ENCODE measurements around the gene LMX1B. TPM values are rescaled to one million over a fixed set of nuclear protein-coding genes. Genes with fewer than 3 reads are reported as not detected.

LMX1B gene
- total and polyA plus RNA-seq, 7 donors = 0.01 to 0.26 (median 0.08) TPM; not detected in 1

DNA sequence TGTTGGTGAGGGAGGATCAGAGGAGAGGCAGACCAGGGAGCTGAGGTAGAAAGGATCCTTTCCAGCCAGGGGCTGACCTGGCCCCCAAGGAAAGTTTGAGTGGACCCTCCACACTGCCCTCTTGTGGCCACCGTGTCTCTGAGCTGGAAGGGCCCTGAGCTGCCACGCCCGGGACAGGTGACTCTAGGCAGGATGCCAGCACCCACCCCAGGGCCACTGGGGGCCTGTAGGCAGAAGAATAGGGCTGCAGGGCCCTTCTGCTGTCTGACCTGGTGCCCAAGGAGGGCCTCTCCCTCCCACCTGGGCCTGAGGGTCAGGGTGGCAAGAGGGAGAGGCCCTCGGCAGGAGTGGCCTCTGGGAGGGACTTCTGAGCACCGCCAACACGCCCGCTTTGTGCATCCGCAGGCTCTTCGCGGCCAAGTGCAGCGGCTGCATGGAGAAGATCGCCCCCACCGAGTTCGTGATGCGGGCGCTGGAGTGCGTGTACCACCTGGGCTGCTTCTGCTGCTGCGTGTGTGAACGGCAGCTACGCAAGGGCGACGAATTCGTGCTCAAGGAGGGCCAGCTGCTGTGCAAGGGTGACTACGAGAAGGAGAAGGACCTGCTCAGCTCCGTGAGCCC lies 76.8 kb downstream of the LMX1B start:
- DNase-seq (peak in 1 of 2 donors; percentile 46), ATAC-seq (peak in 3 of 4 donors; percentile 47 to 52 (median 49))
- Histone ChIP-seq H3K36me3 (ENCODE audit: insufficient read depth in 1 of 2, low read depth in 1 of 2) (no peaks in the 10 kb centered on the region), H3K27me3 (ENCODE audit: insufficient read depth in 3 of 3, low read length in 2 of 3) (peaks cover 0 to 42% (median 11%) of the 10 kb centered on the region in 3 donors), H3K27ac (no peak overlapping the region), H3K9me3 (no peaks in the 10 kb centered on the region), H3K4me1 (no peaks in the 10 kb centered on the region), H3K4me3 (no peak overlapping the region)
- WGBS, 3 donors = 56 to 63% (median 58%) methylated on average over 24 to 25 of the region's 25 CpGs
- TF ChIP-seq, protein P1, sequence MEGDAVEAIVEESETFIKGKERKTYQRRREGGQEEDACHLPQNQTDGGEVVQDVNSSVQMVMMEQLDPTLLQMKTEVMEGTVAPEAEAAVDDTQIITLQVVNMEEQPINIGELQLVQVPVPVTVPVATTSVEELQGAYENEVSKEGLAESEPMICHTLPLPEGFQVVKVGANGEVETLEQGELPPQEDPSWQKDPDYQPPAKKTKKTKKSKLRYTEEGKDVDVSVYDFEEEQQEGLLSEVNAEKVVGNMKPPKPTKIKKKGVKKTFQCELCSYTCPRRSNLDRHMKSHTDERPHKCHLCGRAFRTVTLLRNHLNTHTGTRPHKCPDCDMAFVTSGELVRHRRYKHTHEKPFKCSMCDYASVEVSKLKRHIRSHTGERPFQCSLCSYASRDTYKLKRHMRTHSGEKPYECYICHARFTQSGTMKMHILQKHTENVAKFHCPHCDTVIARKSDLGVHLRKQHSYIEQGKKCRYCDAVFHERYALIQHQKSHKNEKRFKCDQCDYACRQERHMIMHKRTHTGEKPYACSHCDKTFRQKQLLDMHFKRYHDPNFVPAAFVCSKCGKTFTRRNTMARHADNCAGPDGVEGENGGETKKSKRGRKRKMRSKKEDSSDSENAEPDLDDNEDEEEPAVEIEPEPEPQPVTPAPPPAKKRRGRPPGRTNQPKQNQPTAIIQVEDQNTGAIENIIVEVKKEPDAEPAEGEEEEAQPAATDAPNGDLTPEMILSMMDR (IDR thresholded peaks at IDR 0.05) = peak; percentile 49
- intact Hi-C loops (cut with DNase I) = loop anchor here in 1 of 2 donors (5.0 kb wide), 1 partner anchor 78 kb away; the partner anchor contains the start of gene LMX1B

DNA sequence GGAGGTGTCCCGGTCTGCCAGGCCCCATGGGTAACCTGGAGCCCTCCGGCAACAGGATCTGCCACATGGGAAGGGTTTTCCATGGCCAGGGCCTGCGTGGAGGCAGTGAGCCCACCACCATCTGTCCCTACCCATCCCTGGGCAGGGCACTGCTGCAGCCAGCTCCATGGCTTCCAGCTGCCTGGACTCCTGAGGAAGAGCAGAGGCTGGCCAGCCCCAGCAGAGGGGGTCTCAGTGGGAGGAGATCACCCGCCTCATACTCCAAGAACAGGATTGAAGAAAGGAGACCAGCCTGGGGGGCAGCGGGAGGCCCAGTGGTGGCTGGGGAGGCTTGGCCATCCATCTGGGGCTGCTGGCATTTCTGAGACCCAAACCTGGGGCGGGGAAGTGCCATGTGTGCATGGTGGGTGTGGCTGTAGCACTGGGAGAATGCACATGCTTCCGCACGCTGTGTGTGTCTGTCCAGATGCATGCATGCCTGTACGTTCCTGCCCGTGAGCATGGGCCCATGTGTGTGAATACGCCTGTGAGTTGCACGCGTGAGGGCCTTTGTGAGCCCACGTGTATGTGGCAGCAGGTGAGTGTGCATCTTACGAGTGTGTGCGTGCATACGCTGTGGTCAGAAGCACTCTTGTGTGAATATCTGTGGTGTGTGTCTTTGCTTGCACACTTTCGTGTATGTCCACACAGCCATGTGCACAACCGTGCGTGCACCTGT lies 78.5 kb downstream of the LMX1B start:
- Histone ChIP-seq H3K4me3 (no peak overlapping the region), H3K9me3 (no peaks in the 10 kb centered on the region), H3K36me3 (ENCODE audit: insufficient read depth in 1 of 2, low read depth in 1 of 2) (no peaks in the 10 kb centered on the region), H3K27ac (no peak overlapping the region), H3K4me1 (no peaks in the 10 kb centered on the region), H3K27me3 (ENCODE audit: insufficient read depth in 3 of 3, low read length in 2 of 3) (peaks cover 0 to 27% (median 8%) of the 10 kb centered on the region in 3 donors)
- intact Hi-C loops (cut with DNase I) = loop anchor here in 1 of 2 donors (5.0 kb wide), 1 partner anchor 80 kb away; the partner anchor contains the start of gene LMX1B
- no peak for ATAC-seq
- WGBS, 3 donors = 90 to 92% (median 91%) methylated on average over 20 of the region's 20 CpGs
- TF ChIP-seq, protein P1 (IDR thresholded peaks at IDR 0.05) = no peak
- peak in 1 of 2 donors; percentile 43 for DNase-seq

DNA sequence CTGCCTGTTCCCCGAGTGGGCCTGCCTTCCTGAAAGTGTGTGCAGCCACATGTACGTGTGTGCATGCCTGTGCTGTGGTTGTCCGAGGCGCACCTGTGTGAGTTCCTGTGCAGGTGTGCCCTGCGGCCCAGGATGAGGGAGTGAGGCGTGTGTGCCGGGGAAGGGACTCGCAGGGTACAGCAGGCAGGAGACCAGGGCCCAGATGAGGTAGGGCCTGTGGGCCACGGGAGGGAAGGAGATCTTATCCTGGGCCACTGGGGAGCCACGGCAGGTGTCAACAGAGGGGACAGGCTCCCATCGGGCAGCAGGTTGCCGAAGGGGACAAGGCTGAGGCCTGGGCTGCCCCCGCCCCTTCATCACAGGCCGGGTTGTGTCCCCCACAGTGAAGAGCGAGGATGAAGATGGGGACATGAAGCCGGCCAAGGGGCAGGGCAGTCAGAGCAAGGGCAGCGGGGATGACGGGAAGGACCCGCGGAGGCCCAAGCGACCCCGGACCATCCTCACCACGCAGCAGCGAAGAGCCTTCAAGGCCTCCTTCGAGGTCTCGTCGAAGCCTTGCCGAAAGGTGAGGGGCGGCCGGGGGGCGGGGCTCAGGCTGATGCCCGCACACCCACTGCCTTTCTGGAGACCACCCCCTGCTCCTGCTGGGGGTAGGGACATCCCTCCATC lies 79.2 kb downstream of the LMX1B start:
- TF ChIP-seq, protein P1 (IDR thresholded peaks at IDR 0.05) = no peak
- Histone ChIP-seq H3K27me3 (ENCODE audit: insufficient read depth in 3 of 3, low read length in 2 of 3) (peaks cover 0 to 20% (median 8%) of the 10 kb centered on the region in 3 donors), H3K27ac (no peak overlapping the region), H3K4me1 (no peaks in the 10 kb centered on the region), H3K4me3 (no peak overlapping the region), H3K36me3 (ENCODE audit: insufficient read depth in 1 of 2, low read depth in 1 of 2) (no peaks in the 10 kb centered on the region), H3K9me3 (no peaks in the 10 kb centered on the region)
- 90 to 93% (median 93%) methylated on average over 20 to 32 of the region's 32 CpGs for WGBS, 3 donors
- DNase-seq (peak in 1 of 2 donors; percentile 37), ATAC-seq (no peak)
- intact Hi-C loops (cut with DNase I) = loop anchor here in 1 of 2 donors (5.0 kb wide), 1 partner anchor 81 kb away; the partner anchor contains the start of gene LMX1B

GRCh38 chr9:126693428-126693944 lies 79.8 kb downstream of the LMX1B start:
- peak in 1 of 2 donors; percentile 36 for DNase-seq
- H3K27ac ChIP-seq = no peak overlapping the region
- intact Hi-C loops (cut with DNase I) = loop anchor here in 1 of 2 donors (5.0 kb wide), 1 partner anchor 81 kb away; the partner anchor contains the start of gene LMX1B
- H3K4me1 ChIP-seq = no peaks in the 10 kb centered on the region
- ATAC-seq = no peak
- no peaks in the 10 kb centered on the region for H3K9me3 ChIP-seq
- no peaks in the 10 kb centered on the region for H3K36me3 ChIP-seq (ENCODE audit: insufficient read depth in 1 of 2, low read depth in 1 of 2)
- H3K4me3 ChIP-seq = no peak overlapping the region
- peaks cover 0 to 15% (median 8%) of the 10 kb centered on the region in 3 donors for H3K27me3 ChIP-seq (ENCODE audit: insufficient read depth in 3 of 3, low read length in 2 of 3)
- 82 to 89% (median 85%) methylated on average over 13 to 20 of the region's 20 CpGs for WGBS, 3 donors
- TF ChIP-seq, protein P1 (IDR thresholded peaks at IDR 0.05) = no peak
